ENCODE results near the gene PRICKLE2.

Gene PRICKLE2

DNA sequence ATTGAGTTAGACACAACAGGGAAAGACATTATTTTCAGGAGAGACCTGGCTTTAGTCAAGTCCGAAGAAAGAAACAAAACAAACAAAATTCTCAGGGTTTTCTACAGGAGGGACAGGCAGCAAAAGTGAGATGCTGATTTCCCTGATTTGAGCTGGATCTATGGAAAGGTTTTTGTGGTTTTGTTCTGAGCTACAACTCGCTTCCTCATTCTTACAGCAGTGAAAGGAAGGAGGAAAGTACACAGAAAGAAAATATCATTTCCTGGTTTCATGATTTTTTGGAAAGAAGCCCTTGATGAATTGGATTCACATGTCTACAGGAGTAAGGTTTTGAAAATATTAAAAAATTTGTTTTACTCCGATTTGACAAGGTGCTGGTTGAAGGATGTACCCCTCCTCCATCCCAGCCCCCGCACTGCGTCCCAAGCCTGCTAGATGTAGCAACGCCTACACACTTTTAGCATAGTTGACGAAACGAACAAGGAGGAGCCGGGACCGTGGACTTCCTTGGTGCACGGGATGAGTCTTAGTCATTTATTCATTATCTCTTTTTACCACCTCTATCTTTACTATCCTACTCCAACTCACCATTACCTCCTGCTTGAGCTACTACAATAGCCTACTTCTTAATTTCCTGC, 10.8 kb downstream of the PRICKLE2 start:
- no peak overlapping the region for H3K23ac ChIP-seq (ENCODE audit: low read length)
- H3K14ac ChIP-seq (ENCODE audit: low read length): peak overlapping the region; percentile 20
- H4K12ac ChIP-seq (ENCODE audit: low read depth, low read length): no peak overlapping the region
- peak overlapping the region; percentile 35 for H3K18ac ChIP-seq (ENCODE audit: low read length)
- DNase-seq: no peak
- peaks cover 14% of the 10 kb centered on the region for H3K79me1 ChIP-seq (ENCODE audit: low read length)
- no peaks in the 10 kb centered on the region for H3K27me3 ChIP-seq (ENCODE audit: insufficient read depth, low read length)
- peaks cover 2% of the 10 kb centered on the region for H3K79me2 ChIP-seq (ENCODE audit: control insufficient read depth, insufficient read depth, low read length, poor library complexity)
- peak overlapping the region; percentile 45 for H2AFZ ChIP-seq (ENCODE audit: insufficient read depth, low read length, poor library complexity)
- no peak overlapping the region for H2BK120ac ChIP-seq (ENCODE audit: insufficient read depth, low read length, poor library complexity)
- H3K4me3 ChIP-seq (ENCODE audit: low read depth, low read length): no peak overlapping the region
- H3K4me1 ChIP-seq (ENCODE audit: control insufficient read depth in 1 of 2, insufficient read depth in 2 of 2, low read length in 2 of 2): peaks cover 23 to 32% of the 10 kb centered on the region in 2 experiments
- no peaks in the 10 kb centered on the region for H3K36me3 ChIP-seq (ENCODE audit: control insufficient read depth in 1 of 2, insufficient read depth in 2 of 2, low read length in 2 of 2)
- H2AK5ac ChIP-seq (ENCODE audit: low read length): no peak overlapping the region
- H3K9ac ChIP-seq (ENCODE audit: low read length): no peak overlapping the region
- H3K4me2 ChIP-seq (ENCODE audit: low read length): peak overlapping the region; percentile 6
- WGBS (ENCODE audit: extremely low coverage, insufficient coverage, insufficient read length): no CpG with 5 or more reads among the region's 11 CpGs
- no peak overlapping the region for H2BK12ac ChIP-seq (ENCODE audit: low read length)
- H3K9me3 ChIP-seq (ENCODE audit: insufficient read depth, low read depth, low read length): no peaks in the 10 kb centered on the region
- peak overlapping the region; percentile 78 for H3K27ac ChIP-seq (ENCODE audit: low read depth, low read length)
- no peak overlapping the region for H3K4ac ChIP-seq (ENCODE audit: low read depth, low read length)
- peak overlapping the region; percentile 45 for H2BK5ac ChIP-seq (ENCODE audit: low read depth, low read length, poor library complexity)
- H4K91ac ChIP-seq (ENCODE audit: low read depth, low read length): peak overlapping the region; percentile 66
- H4K8ac ChIP-seq (ENCODE audit: low read depth, low read length): no peak overlapping the region

DNA sequence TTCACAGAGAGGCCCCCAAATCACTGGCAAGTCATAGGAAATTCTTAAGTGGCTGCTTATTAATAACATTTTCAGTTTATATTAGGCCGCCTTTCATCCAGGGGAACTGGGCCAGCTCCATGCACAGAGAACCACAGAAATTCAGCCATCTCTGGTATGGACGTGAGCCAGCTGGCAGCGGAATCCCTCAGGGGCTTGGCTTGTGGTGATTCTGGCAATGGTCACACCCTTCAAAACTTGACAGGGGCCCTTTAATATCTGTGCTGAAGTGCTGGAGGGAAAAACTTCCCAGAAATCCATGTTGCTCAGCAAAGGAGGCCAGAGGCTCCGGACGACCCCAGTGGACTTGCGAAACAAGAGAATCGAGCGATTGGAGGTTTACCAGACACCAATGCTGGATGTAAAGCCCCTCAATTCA, 11.3 kb downstream of the PRICKLE2 start:
- H4K8ac ChIP-seq (ENCODE audit: low read depth, low read length): no peak overlapping the region
- peak overlapping the region; percentile 55 for H4K91ac ChIP-seq (ENCODE audit: low read depth, low read length)
- no peaks in the 10 kb centered on the region for H3K27me3 ChIP-seq (ENCODE audit: insufficient read depth, low read length)
- H3K4ac ChIP-seq (ENCODE audit: low read depth, low read length): no peak overlapping the region
- H3K79me1 ChIP-seq (ENCODE audit: low read length): peaks cover 16% of the 10 kb centered on the region
- H3K9me3 ChIP-seq (ENCODE audit: insufficient read depth, low read depth, low read length): no peaks in the 10 kb centered on the region
- peak overlapping the region; percentile 41 for H2BK5ac ChIP-seq (ENCODE audit: low read depth, low read length, poor library complexity)
- no peak overlapping the region for H2AK5ac ChIP-seq (ENCODE audit: low read length)
- H3K27ac ChIP-seq (ENCODE audit: low read depth, low read length): peak overlapping the region; percentile 78
- no peak overlapping the region for H2BK12ac ChIP-seq (ENCODE audit: low read length)
- H3K4me3 ChIP-seq (ENCODE audit: low read depth, low read length): no peak overlapping the region
- DNase-seq: no peak
- H2AFZ ChIP-seq (ENCODE audit: insufficient read depth, low read length, poor library complexity): no peak overlapping the region
- WGBS (ENCODE audit: extremely low coverage, insufficient coverage, insufficient read length): no CpG with 5 or more reads among the region's 8 CpGs
- H3K18ac ChIP-seq (ENCODE audit: low read length): no peak overlapping the region
- H3K23ac ChIP-seq (ENCODE audit: low read length): no peak overlapping the region
- H2BK120ac ChIP-seq (ENCODE audit: insufficient read depth, low read length, poor library complexity): peak overlapping the region; percentile 25
- no peak overlapping the region for H3K14ac ChIP-seq (ENCODE audit: low read length)
- H4K12ac ChIP-seq (ENCODE audit: low read depth, low read length): no peak overlapping the region
- no peaks in the 10 kb centered on the region for H3K36me3 ChIP-seq (ENCODE audit: control insufficient read depth in 1 of 2, insufficient read depth in 2 of 2, low read length in 2 of 2)
- peaks cover 3% of the 10 kb centered on the region for H3K79me2 ChIP-seq (ENCODE audit: control insufficient read depth, insufficient read depth, low read length, poor library complexity)
- H3K4me1 ChIP-seq (ENCODE audit: control insufficient read depth in 1 of 2, insufficient read depth in 2 of 2, low read length in 2 of 2): peaks cover 24 to 34% of the 10 kb centered on the region in 2 experiments
- peak overlapping the region; percentile 6 for H3K4me2 ChIP-seq (ENCODE audit: low read length)
- no peak overlapping the region for H3K9ac ChIP-seq (ENCODE audit: low read length)

DNA sequence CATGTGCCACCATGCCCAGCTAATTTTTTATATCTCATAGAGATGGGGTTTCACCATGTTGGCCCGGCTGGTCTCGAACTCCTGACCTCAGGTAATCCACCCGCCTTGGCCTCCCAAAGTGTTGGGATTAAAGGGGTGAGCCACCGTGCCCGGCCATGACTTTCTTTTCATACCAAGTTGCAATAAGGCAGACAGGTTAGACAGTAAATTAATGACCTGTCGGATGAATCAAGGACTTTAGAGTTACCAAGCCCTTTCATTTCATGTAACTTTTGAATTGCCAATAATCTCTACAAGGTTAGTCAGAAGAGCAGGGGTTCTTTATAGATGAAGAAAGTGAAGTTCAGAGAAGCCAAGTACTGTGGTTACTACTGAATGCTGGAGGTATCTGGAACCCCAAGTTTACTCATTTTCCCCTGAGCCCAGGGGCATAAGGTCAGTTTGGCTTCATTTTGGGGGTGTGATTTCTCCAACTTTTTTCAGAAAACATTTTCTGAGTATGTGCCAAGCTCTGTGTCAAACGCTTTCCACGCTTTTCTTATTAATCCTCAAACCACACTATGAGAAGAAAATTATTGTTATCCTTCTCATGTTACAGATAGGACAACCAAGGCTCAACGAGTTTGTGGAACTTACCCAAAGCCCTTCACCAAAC, 11.9 kb downstream of the PRICKLE2 start:
- WGBS (ENCODE audit: extremely low coverage, insufficient coverage, insufficient read length): no CpG with 5 or more reads among the region's 9 CpGs
- H3K23ac ChIP-seq (ENCODE audit: low read length): no peak overlapping the region
- H3K9ac ChIP-seq (ENCODE audit: low read length): no peak overlapping the region
- H2AFZ ChIP-seq (ENCODE audit: insufficient read depth, low read length, poor library complexity): no peak overlapping the region
- no peaks in the 10 kb centered on the region for H3K9me3 ChIP-seq (ENCODE audit: insufficient read depth, low read depth, low read length)
- no peak for DNase-seq
- H3K4ac ChIP-seq (ENCODE audit: low read depth, low read length): peak overlapping the region; percentile 21
- peak overlapping the region; percentile 55 for H4K91ac ChIP-seq (ENCODE audit: low read depth, low read length)
- H2BK5ac ChIP-seq (ENCODE audit: low read depth, low read length, poor library complexity): no peak overlapping the region
- no peaks in the 10 kb centered on the region for H3K36me3 ChIP-seq (ENCODE audit: control insufficient read depth in 1 of 2, insufficient read depth in 2 of 2, low read length in 2 of 2)
- no peak overlapping the region for H4K8ac ChIP-seq (ENCODE audit: low read depth, low read length)
- no peak overlapping the region for H3K4me2 ChIP-seq (ENCODE audit: low read length)
- no peaks in the 10 kb centered on the region for H3K27me3 ChIP-seq (ENCODE audit: insufficient read depth, low read length)
- no peak overlapping the region for H2AK5ac ChIP-seq (ENCODE audit: low read length)
- no peak overlapping the region for H3K4me3 ChIP-seq (ENCODE audit: low read depth, low read length)
- peaks cover 25 to 34% of the 10 kb centered on the region in 2 experiments for H3K4me1 ChIP-seq (ENCODE audit: control insufficient read depth in 1 of 2, insufficient read depth in 2 of 2, low read length in 2 of 2)
- no peak overlapping the region for H3K18ac ChIP-seq (ENCODE audit: low read length)
- H2BK12ac ChIP-seq (ENCODE audit: low read length): no peak overlapping the region
- peak overlapping the region; percentile 25 for H2BK120ac ChIP-seq (ENCODE audit: insufficient read depth, low read length, poor library complexity)
- H4K12ac ChIP-seq (ENCODE audit: low read depth, low read length): no peak overlapping the region
- H3K79me2 ChIP-seq (ENCODE audit: control insufficient read depth, insufficient read depth, low read length, poor library complexity): peaks cover 3% of the 10 kb centered on the region
- H3K14ac ChIP-seq (ENCODE audit: low read length): no peak overlapping the region
- peaks cover 16% of the 10 kb centered on the region for H3K79me1 ChIP-seq (ENCODE audit: low read length)
- H3K27ac ChIP-seq (ENCODE audit: low read depth, low read length): peak overlapping the region; percentile 78

DNA sequence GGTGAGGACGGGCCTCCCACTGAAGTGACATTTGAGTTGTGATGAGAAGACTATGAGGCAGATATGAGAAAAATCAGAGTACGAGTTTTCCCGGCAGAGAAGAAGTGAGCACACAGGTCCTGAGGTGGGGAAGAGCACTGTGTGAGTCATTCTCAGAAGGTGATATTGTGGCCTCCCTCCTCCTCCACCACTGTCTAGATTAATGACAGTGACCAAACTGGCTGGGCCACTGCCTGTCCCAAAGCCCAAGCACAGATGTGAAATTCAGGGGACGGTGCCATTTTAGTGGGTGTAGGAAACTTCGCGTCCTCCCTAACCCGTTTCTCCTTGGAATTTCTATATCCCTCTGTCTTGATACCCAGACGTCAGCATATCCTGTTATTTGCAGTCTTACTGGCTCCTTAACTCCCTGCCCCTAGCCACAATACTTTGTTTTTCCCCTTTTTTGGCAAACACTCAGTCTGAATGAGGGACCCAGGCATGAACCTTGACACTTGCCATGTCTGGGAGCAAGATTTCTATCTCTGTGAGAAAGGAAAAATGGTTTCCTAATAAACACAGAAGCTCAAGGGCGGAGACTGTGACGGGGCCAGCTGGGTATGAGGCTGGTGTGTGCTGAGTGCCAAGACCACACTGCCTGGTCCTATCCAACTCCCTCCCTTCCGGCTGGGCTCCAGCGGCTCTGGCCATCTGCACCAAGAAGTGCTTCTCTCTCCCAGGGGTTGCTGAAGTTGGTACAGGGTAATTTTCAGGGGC, 15.2 kb downstream of the PRICKLE2 start:
- H3K9me3 ChIP-seq (ENCODE audit: insufficient read depth, low read depth, low read length): no peaks in the 10 kb centered on the region
- peak overlapping the region; percentile 15 for H4K91ac ChIP-seq (ENCODE audit: low read depth, low read length)
- no CpG with 5 or more reads among the region's 12 CpGs for WGBS (ENCODE audit: extremely low coverage, insufficient coverage, insufficient read length)
- H4K8ac ChIP-seq (ENCODE audit: low read depth, low read length): no peak overlapping the region
- H2AK5ac ChIP-seq (ENCODE audit: low read length): no peak overlapping the region
- H2AFZ ChIP-seq (ENCODE audit: insufficient read depth, low read length, poor library complexity): no peak overlapping the region
- H3K4me1 ChIP-seq (ENCODE audit: control insufficient read depth in 1 of 2, insufficient read depth in 2 of 2, low read length in 2 of 2): peaks cover 29 to 38% of the 10 kb centered on the region in 2 experiments
- H3K79me2 ChIP-seq (ENCODE audit: control insufficient read depth, insufficient read depth, low read length, poor library complexity): peaks cover 10% of the 10 kb centered on the region
- H4K12ac ChIP-seq (ENCODE audit: low read depth, low read length): no peak overlapping the region
- H3K4me2 ChIP-seq (ENCODE audit: low read length): peak overlapping the region; percentile 35
- H3K27ac ChIP-seq (ENCODE audit: low read depth, low read length): peak overlapping the region; percentile 28
- no peaks in the 10 kb centered on the region for H3K36me3 ChIP-seq (ENCODE audit: control insufficient read depth in 1 of 2, insufficient read depth in 2 of 2, low read length in 2 of 2)
- no peak overlapping the region for H3K9ac ChIP-seq (ENCODE audit: low read length)
- no peak overlapping the region for H3K14ac ChIP-seq (ENCODE audit: low read length)
- peaks cover 21% of the 10 kb centered on the region for H3K79me1 ChIP-seq (ENCODE audit: low read length)
- peak overlapping the region; percentile 0 for H2BK5ac ChIP-seq (ENCODE audit: low read depth, low read length, poor library complexity)
- no peak overlapping the region for H3K18ac ChIP-seq (ENCODE audit: low read length)
- H3K4me3 ChIP-seq (ENCODE audit: low read depth, low read length): no peak overlapping the region
- no peak overlapping the region for H3K23ac ChIP-seq (ENCODE audit: low read length)
- H3K27me3 ChIP-seq (ENCODE audit: insufficient read depth, low read length): no peaks in the 10 kb centered on the region
- H2BK120ac ChIP-seq (ENCODE audit: insufficient read depth, low read length, poor library complexity): peak overlapping the region; percentile 1
- no peak overlapping the region for H2BK12ac ChIP-seq (ENCODE audit: low read length)
- no peak for DNase-seq
- H3K4ac ChIP-seq (ENCODE audit: low read depth, low read length): peak overlapping the region; percentile 23

All from trophoblast cell (in vitro differentiated cells and primary cell).